ENCODE results near the gene PLPPR3. TPM values are rescaled to one million over a fixed set of nuclear protein-coding genes. Genes with fewer than 3 reads are reported as not detected.

The PLPPR3 gene
- polyA plus RNA-seq, 1 donor (not counting 4 experiments of a cell fraction or from before 2014, with no cell fraction given), result not detected

DNA sequence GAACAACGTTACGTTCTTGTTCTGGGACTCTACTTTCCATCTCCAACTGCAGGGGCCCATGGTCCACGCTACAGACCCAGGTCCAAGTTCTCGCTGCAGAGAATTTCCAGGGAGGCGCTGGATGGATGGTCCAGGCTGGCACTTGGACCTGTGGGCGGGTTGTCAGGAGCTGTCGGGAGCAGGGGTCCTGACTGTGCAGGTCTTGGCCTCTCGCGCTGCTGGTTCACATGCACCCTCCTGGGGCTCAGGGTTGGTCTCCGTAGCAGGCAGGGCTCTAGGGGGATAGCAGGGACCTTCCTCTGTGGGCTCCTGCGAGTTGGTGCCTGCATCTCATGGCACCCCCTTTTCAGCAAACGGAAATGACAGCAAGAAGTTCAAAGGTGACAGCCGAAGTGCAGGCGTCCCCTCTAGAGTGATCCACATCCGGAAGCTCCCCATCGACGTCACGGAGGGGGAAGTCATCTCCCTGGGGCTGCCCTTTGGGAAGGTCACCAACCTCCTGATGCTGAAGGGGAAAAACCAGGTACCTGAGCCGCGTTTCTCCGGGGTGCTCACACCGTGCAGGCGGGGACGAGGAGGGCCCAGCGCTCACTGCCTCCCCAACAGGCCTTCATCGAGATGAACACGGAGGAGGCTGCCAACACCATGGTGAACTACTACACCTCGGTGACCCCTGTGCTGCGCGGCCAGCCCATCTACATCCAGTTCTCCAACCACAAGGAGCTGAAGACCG, 17.9 kb downstream of the PLPPR3 start:
- Histone ChIP-seq H3K4me2 (ENCODE audit: control insufficient read depth, extremely low read depth, insufficient read depth, low read depth, low read length) (no peak overlapping the region), H3K9me3 (ENCODE audit: control insufficient read depth, low read depth, low read length) (no peaks in the 10 kb centered on the region), H3K4me3 (ENCODE audit: control insufficient read depth in 2 of 3, extremely low read depth in 1 of 3, insufficient read depth in 2 of 3, low read depth in 1 of 3, low read length in 3 of 3) (no peak overlapping the region), H3K4me1 (ENCODE audit: control insufficient read depth, extremely low read depth, insufficient read depth, low read length) (peaks cover 32% of the 10 kb centered on the region), H3K9ac (ENCODE audit: control insufficient read depth, extremely low read depth, insufficient read depth, low read length) (no peak overlapping the region), H3K9me1 (ENCODE audit: control insufficient read depth, extremely low read depth, insufficient read depth, low read length) (no peaks in the 10 kb centered on the region), H3K27ac (ENCODE audit: control insufficient read depth, insufficient read depth, low read length) (no peak overlapping the region), H3K79me2 (ENCODE audit: control insufficient read depth, insufficient read depth, low read length) (peaks cover 99% of the 10 kb centered on the region), H3K27me3 (ENCODE audit: control insufficient read depth, extremely low read depth, insufficient read depth, low read length) (no peaks in the 10 kb centered on the region), H4K20me1 (ENCODE audit: control insufficient read depth, extremely low read depth, insufficient read depth, low read length) (peaks cover 85% of the 10 kb centered on the region), H2AFZ (ENCODE audit: control insufficient read depth, low read length) (no peak overlapping the region), H3K36me3 (ENCODE audit: control insufficient read depth in 2 of 2, extremely low read depth in 1 of 2, insufficient read depth in 2 of 2, low read length in 2 of 2) (peaks cover 35 to 85% of the 10 kb centered on the region in 2 experiments)
- no peak for DNase-seq (ENCODE audit: low read depth, low spot score)
- dilution Hi-C loops (cut with MboI; ENCODE audit: extremely low pct_ligation_motif_present, low sequenced_read_pairs), result no loop called here
- no peak for FAIRE-seq
- TF ChIP-seq, protein P1, sequence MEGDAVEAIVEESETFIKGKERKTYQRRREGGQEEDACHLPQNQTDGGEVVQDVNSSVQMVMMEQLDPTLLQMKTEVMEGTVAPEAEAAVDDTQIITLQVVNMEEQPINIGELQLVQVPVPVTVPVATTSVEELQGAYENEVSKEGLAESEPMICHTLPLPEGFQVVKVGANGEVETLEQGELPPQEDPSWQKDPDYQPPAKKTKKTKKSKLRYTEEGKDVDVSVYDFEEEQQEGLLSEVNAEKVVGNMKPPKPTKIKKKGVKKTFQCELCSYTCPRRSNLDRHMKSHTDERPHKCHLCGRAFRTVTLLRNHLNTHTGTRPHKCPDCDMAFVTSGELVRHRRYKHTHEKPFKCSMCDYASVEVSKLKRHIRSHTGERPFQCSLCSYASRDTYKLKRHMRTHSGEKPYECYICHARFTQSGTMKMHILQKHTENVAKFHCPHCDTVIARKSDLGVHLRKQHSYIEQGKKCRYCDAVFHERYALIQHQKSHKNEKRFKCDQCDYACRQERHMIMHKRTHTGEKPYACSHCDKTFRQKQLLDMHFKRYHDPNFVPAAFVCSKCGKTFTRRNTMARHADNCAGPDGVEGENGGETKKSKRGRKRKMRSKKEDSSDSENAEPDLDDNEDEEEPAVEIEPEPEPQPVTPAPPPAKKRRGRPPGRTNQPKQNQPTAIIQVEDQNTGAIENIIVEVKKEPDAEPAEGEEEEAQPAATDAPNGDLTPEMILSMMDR (optimal IDR thresholded peaks at IDR 0.05 in 1 of 3, IDR thresholded peaks at IDR 0.05 in 1 of 3, conservative IDR thresholded peaks at IDR 0.05 in 1 of 3; ENCODE audit: extremely low read depth in 1 of 3, insufficient read depth in 2 of 3, low read length in 3 of 3), result no peak
- no peak for TF ChIP-seq EZH2 (IDR thresholded peaks at IDR 0.05; ENCODE audit: low read length)

DNA sequence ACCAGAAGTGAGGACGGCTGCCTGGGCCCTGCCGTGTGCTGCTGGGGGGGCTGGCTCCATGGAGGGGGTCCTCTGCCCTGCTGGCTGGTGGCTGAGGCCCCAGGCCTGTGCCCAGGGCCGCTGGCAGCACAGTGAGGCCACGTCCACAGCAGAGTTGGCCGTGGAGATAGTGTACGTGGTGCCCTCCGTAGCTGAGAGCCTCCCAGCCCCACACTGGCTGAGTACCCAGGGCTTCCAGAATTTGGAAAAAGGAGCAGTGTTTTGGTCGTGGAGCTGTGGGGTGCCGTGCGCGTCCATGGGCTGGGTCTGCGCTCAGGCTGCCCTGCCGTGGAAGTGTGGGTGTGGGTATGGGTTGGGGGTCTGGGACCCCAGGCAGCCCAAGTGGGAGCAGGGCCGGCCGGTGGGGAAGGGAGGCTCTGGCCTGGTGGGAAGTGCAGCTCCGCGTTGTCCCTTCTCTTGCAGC, 18.6 kb downstream of the PLPPR3 start:
- no peak for DNase-seq (ENCODE audit: low read depth, low spot score)
- no peak for FAIRE-seq
- no peak overlapping the region for H2AFZ ChIP-seq (ENCODE audit: control insufficient read depth, low read length)
- no peak overlapping the region for H3K9ac ChIP-seq (ENCODE audit: control insufficient read depth, extremely low read depth, insufficient read depth, low read length)
- H4K20me1 ChIP-seq (ENCODE audit: control insufficient read depth, extremely low read depth, insufficient read depth, low read length), result peaks cover 88% of the 10 kb centered on the region
- H3K27ac ChIP-seq (ENCODE audit: control insufficient read depth, insufficient read depth, low read length), result no peak overlapping the region
- no peaks in the 10 kb centered on the region for H3K9me1 ChIP-seq (ENCODE audit: control insufficient read depth, extremely low read depth, insufficient read depth, low read length)
- H3K27me3 ChIP-seq (ENCODE audit: control insufficient read depth, extremely low read depth, insufficient read depth, low read length), result no peaks in the 10 kb centered on the region
- TF ChIP-seq, protein P1 (optimal IDR thresholded peaks at IDR 0.05 in 1 of 3, IDR thresholded peaks at IDR 0.05 in 1 of 3, conservative IDR thresholded peaks at IDR 0.05 in 1 of 3; ENCODE audit: extremely low read depth in 1 of 3, insufficient read depth in 2 of 3, low read length in 3 of 3), result no peak
- TF ChIP-seq EZH2 (IDR thresholded peaks at IDR 0.05; ENCODE audit: low read length), result no peak
- dilution Hi-C loops (cut with MboI; ENCODE audit: extremely low pct_ligation_motif_present, low sequenced_read_pairs), result no loop called here
- H3K79me2 ChIP-seq (ENCODE audit: control insufficient read depth, insufficient read depth, low read length), result peaks cover 100% of the 10 kb centered on the region
- peaks cover 33 to 88% of the 10 kb centered on the region in 2 experiments for H3K36me3 ChIP-seq (ENCODE audit: control insufficient read depth in 2 of 2, extremely low read depth in 1 of 2, insufficient read depth in 2 of 2, low read length in 2 of 2)
- H3K9me3 ChIP-seq (ENCODE audit: control insufficient read depth, low read depth, low read length), result no peaks in the 10 kb centered on the region
- no peak overlapping the region for H3K4me2 ChIP-seq (ENCODE audit: control insufficient read depth, extremely low read depth, insufficient read depth, low read depth, low read length)
- no peak overlapping the region for H3K4me3 ChIP-seq (ENCODE audit: control insufficient read depth in 2 of 3, extremely low read depth in 1 of 3, insufficient read depth in 2 of 3, low read depth in 1 of 3, low read length in 3 of 3)
- H3K4me1 ChIP-seq (ENCODE audit: control insufficient read depth, extremely low read depth, insufficient read depth, low read length), result peaks cover 32% of the 10 kb centered on the region

All from keratinocyte (primary cell).